GM18858 (cell line): ENCODE results near the gene PEX16.

Experiments
- ATAC-seq: cut with Tn5 transposase; IDR thresholded peaks from one replicate; pipeline ENCODE4 v1.9.1; 2021; ENCODE audit not compliant: unreplicated experiment

The PEX16 gene

GRCh38 chr11:45931739-45932138 lies 14.1 kb upstream of the PEX16 start:
- ATAC-seq: no peak

DNA sequence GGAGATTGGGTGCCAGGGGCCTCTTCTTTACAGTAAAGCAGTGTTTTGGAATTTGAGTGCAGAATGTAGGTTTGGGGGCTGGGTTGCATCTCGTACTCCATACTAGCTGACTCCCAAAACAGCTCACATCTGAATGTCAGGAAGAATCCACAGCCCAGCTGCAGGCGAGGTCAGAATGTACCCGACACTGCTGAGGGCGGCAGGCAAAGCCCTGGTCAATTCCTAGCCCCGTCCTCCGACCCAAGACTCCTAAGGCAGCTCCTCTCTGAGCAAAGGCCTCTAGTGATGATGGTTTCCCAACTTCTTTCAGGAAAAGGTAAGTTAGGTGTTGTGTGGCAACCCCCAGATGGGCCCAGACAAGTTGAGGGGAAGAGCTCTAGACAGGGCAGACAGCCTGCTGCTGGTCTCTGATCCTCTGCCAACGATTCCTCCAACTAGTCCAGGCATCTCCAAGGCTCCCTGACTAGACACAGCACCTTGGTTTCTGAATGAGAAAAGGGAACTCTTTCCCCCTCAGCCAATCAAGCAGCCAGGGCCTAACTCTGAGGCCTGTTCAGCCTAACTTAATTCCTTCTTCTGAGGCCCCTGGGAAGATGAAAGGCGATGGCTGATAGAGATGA lies 13.4 kb upstream of the PEX16 start:
- no peak for ATAC-seq

DNA sequence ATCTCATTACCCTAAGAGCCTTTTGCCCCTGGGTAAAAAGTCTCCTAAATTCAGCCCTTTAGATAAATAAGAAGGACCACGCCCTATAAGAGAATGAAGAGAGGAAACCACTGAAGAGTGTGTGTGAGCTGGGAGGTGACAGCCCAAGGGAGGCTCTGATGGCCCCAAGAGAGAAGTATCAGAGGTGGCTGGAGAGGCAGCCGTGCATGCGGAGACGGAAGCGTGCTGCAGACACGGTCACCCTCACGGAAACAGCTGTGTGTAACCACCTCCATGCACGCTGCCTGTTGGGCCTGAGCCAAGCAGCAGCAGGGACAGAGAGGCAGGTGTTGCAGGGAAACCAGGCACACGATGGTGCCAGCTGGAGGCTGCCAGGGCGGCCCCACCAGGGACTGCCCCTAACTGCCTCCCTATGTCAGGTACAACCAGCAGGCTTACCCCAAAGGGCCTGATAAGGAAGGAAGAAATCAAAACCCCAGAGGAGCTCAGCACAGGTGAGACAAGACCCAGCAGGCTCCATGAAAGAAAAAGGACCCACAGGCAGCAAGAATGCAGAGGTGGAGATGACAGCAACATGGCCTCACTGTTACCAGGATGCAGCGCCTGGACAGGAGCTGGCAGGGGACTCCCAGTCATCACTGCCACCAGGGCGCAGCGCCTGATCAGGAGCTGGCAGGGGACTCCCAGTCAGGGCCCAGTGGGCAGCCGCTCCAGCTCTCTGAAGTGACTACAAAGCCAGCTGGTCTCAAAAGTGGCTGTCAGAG lies 12.5 kb upstream of the PEX16 start:
- ATAC-seq: peak; percentile 90

- peak; percentile 12 for ATAC-seq
Observed at GRCh38 chr11:45929486-45930030, 11.9 kb upstream of the PEX16 start.

DNA sequence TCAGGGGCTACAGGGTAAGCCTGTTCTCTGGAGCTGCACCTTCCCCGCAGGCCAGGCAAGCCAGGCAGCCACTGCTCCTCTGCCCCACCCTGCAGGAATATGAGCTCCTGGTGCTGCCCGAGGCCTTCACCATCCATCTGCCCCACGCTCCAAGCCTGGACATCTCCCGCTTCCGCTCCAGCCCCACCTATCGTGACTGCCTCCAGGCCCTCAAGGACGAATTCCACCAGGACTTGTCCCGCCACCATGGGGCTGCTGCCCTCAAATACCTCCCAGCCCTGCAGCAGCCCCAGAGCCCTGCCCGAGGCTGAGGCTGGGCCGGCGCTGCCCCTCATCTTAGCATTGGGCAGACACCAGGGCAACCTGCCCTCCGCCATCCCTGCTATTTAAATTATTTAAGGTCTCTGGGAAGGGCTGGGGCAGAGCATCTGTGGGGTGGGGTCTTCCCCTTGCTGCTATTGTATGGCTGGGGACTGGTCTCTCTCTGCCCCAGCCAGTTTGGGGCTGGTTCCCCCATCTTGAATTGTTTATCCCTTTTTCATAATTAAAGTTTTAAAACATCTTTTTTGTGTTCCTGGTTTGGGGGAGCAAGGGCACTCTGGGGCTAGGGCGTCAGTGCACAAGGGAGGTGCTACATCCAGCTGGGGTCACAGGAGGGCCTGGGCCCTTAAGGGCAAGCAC lies 11.0 kb upstream of the PEX16 start:
- no peak for ATAC-seq

GRCh38 chr11:45927684-45928413 lies 10.2 kb upstream of the PEX16 start:
- ATAC-seq: no peak

GRCh38 chr11:45927332-45927683 lies 9.6 kb upstream of the PEX16 start:
- no peak for ATAC-seq

- no peak for ATAC-seq
Observed at GRCh38 chr11:45926536-45927331, 9.1 kb upstream of the PEX16 start.

GRCh38 chr11:45926001-45926401 lies 8.3 kb upstream of the PEX16 start:
- ATAC-seq: no peak

- ATAC-seq: no peak
Observed at GRCh38 chr11:45925550-45925949, 7.9 kb upstream of the PEX16 start.

DNA sequence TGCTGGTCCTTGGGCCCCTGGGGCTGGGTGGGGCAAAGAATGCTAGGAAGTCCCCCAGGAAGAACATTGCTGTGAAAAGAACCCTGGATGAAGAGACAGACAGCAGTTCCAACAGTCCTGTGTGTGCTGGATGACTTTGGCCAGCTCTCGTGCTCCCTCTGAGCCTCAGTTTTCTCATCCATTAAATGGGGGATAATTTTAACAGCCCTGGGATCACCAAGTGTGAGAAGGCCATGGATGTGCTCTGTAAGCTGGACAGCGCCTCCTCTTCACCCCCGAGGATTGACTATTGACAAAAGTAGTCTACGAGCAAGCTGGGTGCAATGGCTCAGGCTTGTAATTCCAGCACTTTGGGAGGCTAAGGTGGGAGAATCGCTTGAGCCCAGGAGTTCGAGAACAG lies 7.2 kb upstream of the PEX16 start:
- ATAC-seq: no peak

GRCh38 chr11:45924036-45924915 lies 6.6 kb upstream of the PEX16 start:
- ATAC-seq: no peak

DNA sequence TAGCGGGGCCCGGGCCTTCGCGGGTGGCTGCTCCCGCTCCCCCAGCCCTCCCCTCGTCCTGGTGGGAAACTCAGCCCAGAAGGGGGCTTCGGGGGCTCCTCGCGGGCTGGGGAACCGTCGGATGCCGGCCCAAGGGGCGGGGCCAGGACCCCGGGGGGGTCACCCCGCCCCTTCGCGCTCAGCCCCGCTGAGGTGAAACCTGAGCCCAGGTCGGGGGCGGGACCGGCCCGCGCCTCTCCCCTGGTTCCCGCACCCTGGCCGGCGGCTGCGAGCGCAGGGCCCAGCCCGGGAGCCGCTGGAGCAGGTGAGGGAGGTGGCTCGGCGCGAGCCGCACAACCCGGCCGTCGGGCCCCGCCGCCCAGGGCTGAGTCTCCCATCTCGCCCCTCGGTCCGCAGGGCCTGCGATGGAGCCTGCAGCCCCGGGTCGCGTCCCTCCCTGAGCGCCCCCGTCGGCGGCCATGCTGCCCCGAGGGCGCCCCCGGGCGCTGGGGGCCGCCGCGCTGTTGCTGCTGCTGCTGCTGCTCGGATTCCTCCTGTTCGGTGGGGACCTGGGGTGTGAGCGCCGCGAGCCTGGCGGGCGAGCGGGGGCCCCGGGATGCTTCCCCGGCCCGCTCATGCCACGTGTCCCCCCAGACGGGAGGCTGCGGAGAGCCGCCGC lies 4.9 kb upstream of the PEX16 start, which contains the start of gene LARGE2:
Gene LARGE2 (plus strand): TSS at position 232 of the 658 bp plus-strand sequence. CDS start 227 bp downstream, at position 459.
- no peak for ATAC-seq

DNA sequence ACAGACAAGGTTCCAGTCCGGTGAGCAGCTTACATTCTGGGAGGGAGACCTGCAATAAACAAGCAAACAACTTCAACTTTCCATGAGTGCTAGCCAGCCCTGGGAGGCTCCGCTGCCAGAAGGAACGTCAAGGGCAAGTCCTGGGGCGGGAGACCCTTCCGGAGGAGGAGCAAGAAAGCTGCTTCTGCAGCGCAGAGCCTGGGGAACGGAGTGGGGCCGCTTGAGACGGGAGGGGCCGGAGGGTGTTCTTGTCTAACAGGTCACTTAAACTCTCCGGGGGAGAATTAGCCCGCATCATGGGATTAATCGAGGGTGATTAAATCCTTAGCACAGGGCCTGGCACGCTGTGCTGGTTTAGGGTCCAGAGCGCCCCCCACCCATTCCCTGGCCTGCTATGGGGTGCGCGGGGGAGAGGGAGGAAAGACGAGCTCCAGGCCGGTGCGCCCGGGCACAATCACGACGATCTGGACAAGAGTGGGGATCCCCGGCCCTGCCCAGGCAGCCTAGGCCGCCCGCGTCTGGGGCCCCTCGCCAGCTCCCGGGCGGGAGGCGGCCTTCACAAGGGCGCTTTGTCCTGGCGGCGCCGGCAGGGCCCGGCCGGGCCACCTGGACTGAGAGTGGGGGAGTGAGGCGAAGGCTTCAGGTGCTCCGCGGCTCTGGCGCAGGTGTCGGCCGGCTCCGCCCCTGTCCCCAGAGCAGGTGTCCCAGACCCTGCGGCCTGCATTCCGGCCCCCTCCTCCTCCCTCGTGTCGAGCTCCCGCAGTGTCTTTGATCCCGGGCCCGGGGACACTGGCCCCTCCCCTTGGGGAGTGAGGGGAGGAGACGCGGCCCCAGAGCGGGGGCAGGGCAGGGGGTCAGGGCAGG lies 4.1 kb upstream of the PEX16 start:
- no peak for ATAC-seq

DNA sequence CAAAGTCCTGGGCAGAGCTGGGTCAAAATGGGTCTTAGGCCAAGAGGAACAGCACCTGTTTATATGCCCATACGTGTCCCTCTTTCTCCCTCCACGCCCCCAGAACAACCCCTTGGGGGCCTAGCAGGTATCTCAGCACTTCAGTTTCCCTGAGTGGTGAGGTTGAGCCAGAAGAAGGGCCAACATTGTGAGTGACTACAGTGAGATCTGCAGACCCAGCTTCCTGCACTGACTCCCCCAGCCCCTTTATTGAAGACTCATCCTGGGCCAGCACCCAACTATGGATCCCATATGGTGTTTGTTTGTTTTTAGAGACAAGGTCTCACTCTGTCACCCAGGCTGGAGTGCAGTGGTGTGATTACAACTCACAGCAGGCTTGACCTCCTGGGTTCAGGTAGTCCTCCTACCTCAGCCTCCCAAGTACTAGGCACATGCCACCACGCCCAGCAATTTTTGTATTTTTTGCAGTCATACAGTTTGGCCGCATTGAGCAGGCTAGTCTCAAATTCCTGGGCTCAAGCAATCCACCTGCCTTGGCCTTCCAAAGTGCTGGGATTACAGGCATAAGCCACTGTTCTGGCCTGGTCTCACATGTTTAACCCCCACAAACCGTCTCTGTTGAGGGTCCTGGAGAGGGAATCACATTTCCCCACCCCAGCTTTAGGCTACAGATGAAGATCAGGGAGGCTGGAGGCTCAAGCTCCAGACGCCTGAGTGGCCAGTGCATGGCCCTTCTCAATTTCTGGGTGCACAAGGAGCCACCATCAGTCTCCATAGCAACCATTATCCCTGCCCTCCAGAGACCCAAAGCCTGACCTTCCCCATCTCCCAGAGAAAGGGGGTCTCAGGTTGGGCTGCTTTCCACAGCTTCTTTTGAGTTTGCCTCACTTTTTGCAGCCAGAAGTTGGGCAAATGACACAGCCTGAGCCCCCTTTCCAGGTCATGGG lies 3.1 kb upstream of the PEX16 start:
- ATAC-seq: no peak

- no peak for ATAC-seq
Observed at GRCh38 chr11:45919806-45920530, 2.3 kb upstream of the PEX16 start.
